ENCODE data around the gene SNX8. TPM values are rescaled to one million over a fixed set of nuclear protein-coding genes. Genes with fewer than 3 reads are reported as not detected.
A peak's percentile ranks its signal among the peaks of the same experiment; 100 is the strongest.

SNX8 gene
- total and polyA plus RNA-seq, 9 of the 15 experiments (the other 6 are each of a cell fraction or from before 2014, with no cell fraction given) = 2.7 to 51.6 (median 16.9) TPM

DNA sequence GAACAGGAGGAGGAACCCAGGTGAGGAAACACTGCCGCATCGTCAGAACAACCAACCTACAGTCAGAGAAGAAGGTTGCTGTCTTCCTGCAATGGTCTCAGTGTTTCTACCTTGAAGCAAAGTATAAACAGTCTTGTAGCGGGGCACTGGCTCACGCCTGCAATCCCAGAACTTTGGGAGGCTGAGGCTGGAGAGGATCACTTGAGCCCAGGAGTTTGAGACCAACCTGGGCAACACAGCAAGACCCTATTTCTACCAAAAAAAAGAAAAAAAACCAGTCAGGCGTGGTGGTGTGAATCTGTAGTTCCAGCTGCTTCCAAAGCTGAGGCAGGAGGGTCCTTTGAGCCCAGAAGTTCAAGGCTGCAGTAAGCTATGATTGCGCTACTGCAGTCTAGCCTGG, 23.4 kb downstream of the SNX8 start:
- CTCF ChIA-PET (ENCODE audit: low intra/inter-chr PET ratio) = no interaction called here
- BruUV-seq (replicated peaks) = no TSS peak
- POLR2A ChIA-PET = interaction anchor here (0.7 to 1.3 kb wide), 2 partner anchors 10 to 61 kb away, joined by 4 read pairs; no protein-coding TSS in a partner anchor

DNA sequence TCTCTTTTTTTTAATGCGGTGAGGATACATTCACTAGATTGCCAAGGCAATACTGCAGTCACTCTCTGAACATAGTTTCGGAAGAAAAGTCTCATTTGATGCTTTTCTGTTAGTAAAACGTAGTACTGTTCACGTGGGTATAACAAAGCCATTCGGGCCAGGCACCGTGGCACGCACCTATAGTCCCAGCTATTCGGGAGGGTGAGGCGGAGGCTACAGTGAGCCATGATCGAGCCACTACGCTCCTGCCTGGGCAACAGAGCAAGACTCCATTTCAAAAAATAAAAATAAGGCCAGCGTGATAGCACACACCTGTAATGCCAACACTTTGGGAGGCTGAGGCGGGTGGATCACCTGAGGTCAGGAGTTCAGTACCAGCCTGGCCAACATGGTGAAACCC, 24.6 kb downstream of the SNX8 start:
- intact Hi-C loops (cut with micrococcal nuclease) (no loop called here), in situ Hi-C loops (cut with MboI) (no loop called here)
- H2AFZ ChIP-seq (ENCODE audit: low read depth, low read length) = no peak overlapping the region
- ATAC-seq = no peak
- POLR2A ChIA-PET = no interaction called here
- H3K4me1 ChIP-seq (replicated peaks in 1 of 2; ENCODE audit: control insufficient read depth in 2 of 2, insufficient read depth in 2 of 2, low read length in 2 of 2) = peaks cover 3% of the 10 kb centered on the region in 2 experiments; a peak in 4 of 5 replicates
- TF ChIP-seq ZNF778 (CRISPR knock-in tag; IDR thresholded peaks at IDR 0.05) = no peak
- no peak for TF ChIP-seq ZBTB1 (CRISPR knock-in tag; IDR thresholded peaks at IDR 0.05; ENCODE audit: borderline replicate concordance, low read depth)
- no peak for TF ChIP-seq PHB2 (IDR thresholded peaks at IDR 0.05; ENCODE audit: low read depth)
- TF ChIP-seq SAP30 (IDR thresholded peaks at IDR 0.05; ENCODE audit: borderline replicate concordance, insufficient read depth, low read depth, low read length, poor library complexity, severe bottlenecking) = no peak
- TF ChIP-seq GABPB2 (CRISPR knock-in tag; conservative IDR thresholded peaks at IDR 0.05) = no peak
- TF ChIP-seq CSDE1 (IDR thresholded peaks at IDR 0.05) = no peak
- no peak for TF ChIP-seq NRF1 (conservative IDR thresholded peaks at IDR 0.05 in 1 of 2, IDR thresholded peaks at IDR 0.05 in 1 of 2)
- no peak for TF ChIP-seq XRCC4 (IDR thresholded peaks at IDR 0.05; ENCODE audit: extremely low read depth, insufficient read depth, insufficient read length)
- TF ChIP-seq ZBED1 (IDR thresholded peaks at IDR 0.05) = no peak
- H3K27ac ChIP-seq (ENCODE audit: extremely low read depth, low read depth, low read length) = no peak overlapping the region
- H3K27me3 ChIP-seq (ENCODE audit: control insufficient read depth in 2 of 2, insufficient read depth in 2 of 2, low read length in 2 of 2) = no peaks in the 10 kb centered on the region
- H3K9ac ChIP-seq (ENCODE audit: insufficient read depth in 1 of 2, low read depth in 2 of 2, low read length in 2 of 2) = no peak overlapping the region
- CTCF ChIA-PET (ENCODE audit: low intra/inter-chr PET ratio) = no interaction called here
- no peak overlapping the region for H3K4me3 ChIP-seq
- no peaks in the 10 kb centered on the region for H3K9me3 ChIP-seq (replicated peaks; ENCODE audit: control insufficient read depth, insufficient read depth, low read depth, low read length)
- no peak for FAIRE-seq
- peaks cover 10% of the 10 kb centered on the region; the same call in 2 of the 3 replicates for H3K36me3 ChIP-seq (ENCODE audit: control insufficient read depth, insufficient read depth, low read length)
- H3K79me2 ChIP-seq (ENCODE audit: control insufficient read depth, insufficient read depth, low read length) = peaks cover 11% of the 10 kb centered on the region
- 90% methylated on average over 12 of the region's 13 CpGs for WGBS (ENCODE audit: insufficient coverage, low coverage, missing lambda C conversion rate)
- BruUV-seq (replicated peaks) = no TSS peak
- no peaks in the 10 kb centered on the region for H3K9me1 ChIP-seq (ENCODE audit: control insufficient read depth, insufficient read depth, low read length)
- H3K4me2 ChIP-seq (ENCODE audit: insufficient read depth, low read length) = no peak overlapping the region
- no peak for DNase-seq (ENCODE audit: extremely low read depth in 1 of 4, low spot score in 3 of 4)
- H4K20me1 ChIP-seq (replicated peaks; ENCODE audit: control insufficient read depth, insufficient read depth, low read length) = no peaks in the 10 kb centered on the region

More for the DNA sequence above, 23.4 kb downstream of the SNX8 start:
- TF ChIP-seq ZNF121 (CRISPR knock-in tag; conservative IDR thresholded peaks at IDR 0.05) (peak; percentile 55; the same call in 1 of the 2 replicates), TAF9B (IDR thresholded peaks at IDR 0.05; ENCODE audit: partially characterized antibody) (no peak)
- Histone ChIP-seq H4K20me1 (replicated peaks; ENCODE audit: control insufficient read depth, insufficient read depth, low read length) (no peaks in the 10 kb centered on the region), H2AFZ (ENCODE audit: low read depth, low read length) (no peak overlapping the region), H3K9ac (ENCODE audit: insufficient read depth in 1 of 2, low read depth in 2 of 2, low read length in 2 of 2) (peak overlapping the region in 1 of 2 experiments; percentile 2; a peak in 1 of 4 replicates), H3K36me3 (ENCODE audit: control insufficient read depth, insufficient read depth, low read length) (peaks cover 10% of the 10 kb centered on the region; the same call in 2 of the 3 replicates), H3K9me3 (replicated peaks; ENCODE audit: control insufficient read depth, insufficient read depth, low read depth, low read length) (no peaks in the 10 kb centered on the region), H3K9me1 (ENCODE audit: control insufficient read depth, insufficient read depth, low read length) (no peaks in the 10 kb centered on the region), H3K4me3 (no peak overlapping the region), H3K27ac (ENCODE audit: extremely low read depth, low read depth, low read length) (no peak overlapping the region), H3K4me1 (replicated peaks in 1 of 2; ENCODE audit: control insufficient read depth in 2 of 2, insufficient read depth in 2 of 2, low read length in 2 of 2) (peaks cover 3% of the 10 kb centered on the region in 2 experiments; a peak in 4 of 5 replicates), H3K27me3 (ENCODE audit: control insufficient read depth in 2 of 2, insufficient read depth in 2 of 2, low read length in 2 of 2) (no peaks in the 10 kb centered on the region), H3K79me2 (ENCODE audit: control insufficient read depth, insufficient read depth, low read length) (peaks cover 12% of the 10 kb centered on the region), H3K4me2 (ENCODE audit: insufficient read depth, low read length) (no peak overlapping the region)
- 86% methylated on average over 6 of the region's 6 CpGs for WGBS (ENCODE audit: insufficient coverage, low coverage, missing lambda C conversion rate)
- no peak for ATAC-seq
- no peak for DNase-seq (ENCODE audit: extremely low read depth in 1 of 4, low spot score in 3 of 4)
- intact Hi-C loops (cut with micrococcal nuclease) = no loop called here
- in situ Hi-C loops (cut with MboI) = no loop called here
- no peak for FAIRE-seq

All from K562 (cell line).